ENCODE measurements around the gene ANXA4.
A peak's percentile ranks its signal among the peaks of the same experiment; 100 is the strongest.
"Not testable (repeated sequence)": the region's sequence is repeated elsewhere in the genome, so short reads cannot be mapped to it uniquely, and the experiment has no call there.

Gene ANXA4

GRCh38 chr2:69755862-69756467, 14.0 kb downstream of the ANXA4 start:
- DNase-seq (ENCODE audit: low read depth), result no peak

GRCh38 chr2:69762025-69762424, 20.1 kb downstream of the ANXA4 start:
- DNase-seq (ENCODE audit: low read depth), result no peak

- no peak for DNase-seq (ENCODE audit: low read depth)
These were observed 20.9 kb downstream of the ANXA4 start for GRCh38 chr2:69762513-69763494.

GRCh38 chr2:69763831-69764230, 21.9 kb downstream of the ANXA4 start:
- not testable (repeated sequence) for DNase-seq (ENCODE audit: low read depth)

- no peak for DNase-seq (ENCODE audit: low read depth)
These were observed 22.6 kb downstream of the ANXA4 start for GRCh38 chr2:69764286-69765095.

- DNase-seq (ENCODE audit: low read depth), result no peak
These were observed 23.1 kb downstream of the ANXA4 start for GRCh38 chr2:69765096-69765380.

- DNase-seq (ENCODE audit: low read depth), result no peak
These were observed 24.1 kb downstream of the ANXA4 start for GRCh38 chr2:69766014-69766413.

- DNase-seq (ENCODE audit: low read depth), result no peak
These were observed 25.1 kb downstream of the ANXA4 start for GRCh38 chr2:69767034-69767433.

- no peak for DNase-seq (ENCODE audit: low read depth)
These were observed 26.3 kb downstream of the ANXA4 start for GRCh38 chr2:69768235-69768634.

GRCh38 chr2:69768789-69769188, 26.9 kb downstream of the ANXA4 start:
- no peak for DNase-seq (ENCODE audit: low read depth)

- no peak for DNase-seq (ENCODE audit: low read depth)
These were observed 27.3 kb downstream of the ANXA4 start for GRCh38 chr2:69769272-69769671.

GRCh38 chr2:69770193-69770702, 28.3 kb downstream of the ANXA4 start:
- no peak for DNase-seq (ENCODE audit: low read depth)

GRCh38 chr2:69770747-69771146, 28.8 kb downstream of the ANXA4 start:
- no peak for DNase-seq (ENCODE audit: low read depth)

- no peak for DNase-seq (ENCODE audit: low read depth)
These were observed 29.5 kb downstream of the ANXA4 start for GRCh38 chr2:69771461-69771860.

- no peak for DNase-seq (ENCODE audit: low read depth)
These were observed 31.3 kb downstream of the ANXA4 start for GRCh38 chr2:69773206-69773605.

GRCh38 chr2:69774258-69774983, 32.5 kb downstream of the ANXA4 start:
- DNase-seq (ENCODE audit: low read depth), result not testable (repeated sequence)

- DNase-seq (ENCODE audit: low read depth), result peak; percentile 12
These were observed 33.3 kb downstream of the ANXA4 start for GRCh38 chr2:69774984-69775982.

GRCh38 chr2:69776886-69777785, 35.2 kb downstream of the ANXA4 start:
- DNase-seq (ENCODE audit: low read depth), result no peak

GRCh38 chr2:69777786-69778105, 35.8 kb downstream of the ANXA4 start:
- no peak for DNase-seq (ENCODE audit: low read depth)
